NB4 (cell line): ENCODE measurements around the gene MUC6.

Source experiments
- CTCF ChIP-seq: IDR thresholded peaks from one replicate; pipeline ENCODE4 v1.5.1; 2012; ENCODE audit warnings: low read depth, low read length
- MYC ChIP-seq: IDR thresholded peaks from 2 replicates; pipeline ENCODE4 v1.6.1; 2011; ENCODE audit warnings: low read depth, low read length
- POLR2A ChIP-seq: IDR thresholded peaks from 2 replicates; pipeline ENCODE4 v1.6.1; 2011; ENCODE audit warnings: mild to moderate bottlenecking; ENCODE audit not compliant: insufficient read length; ENCODE audit errors: extremely low read depth
- TF ChIP-seq, protein P1 (sequence below): IDR thresholded peaks from 2 replicates; pipeline ENCODE4 v1.6.1; 2011; ENCODE audit warnings: low read depth, low read length

DNA sequence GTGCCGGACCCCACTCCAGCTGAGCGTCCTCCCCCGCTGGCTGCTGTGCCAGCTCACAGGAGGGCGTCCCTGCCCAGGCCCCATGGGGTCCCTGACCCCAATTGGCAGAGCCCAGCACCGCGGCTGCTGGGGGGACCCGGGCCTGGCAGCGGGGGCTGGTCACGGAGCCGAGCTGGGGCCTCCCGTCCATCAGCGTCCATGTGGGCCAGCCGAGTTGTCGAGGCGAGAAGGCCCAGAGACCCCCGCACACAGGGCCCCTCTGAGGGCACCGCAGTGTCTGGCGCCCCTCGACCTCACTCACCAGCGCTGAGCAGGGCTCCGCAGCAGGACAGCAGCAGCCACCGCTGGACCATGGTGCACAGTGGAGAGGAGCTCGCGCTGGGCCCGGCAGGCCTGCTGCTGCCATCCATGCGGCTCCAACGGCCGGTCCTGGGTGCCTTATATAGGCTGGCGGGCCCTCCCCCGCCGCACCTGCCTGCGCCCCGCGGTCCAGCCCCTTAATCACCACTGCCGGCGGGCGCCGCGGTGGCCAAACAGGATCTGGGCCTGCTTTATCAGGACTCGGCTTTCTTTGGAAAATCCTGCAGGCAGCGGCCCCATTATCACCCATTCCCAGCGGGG is at the start of gene MUC6:
- TF ChIP-seq POLR2A = no peak
- TF ChIP-seq MYC = no peak
- TF ChIP-seq CTCF = no peak
- TF ChIP-seq, protein P1, sequence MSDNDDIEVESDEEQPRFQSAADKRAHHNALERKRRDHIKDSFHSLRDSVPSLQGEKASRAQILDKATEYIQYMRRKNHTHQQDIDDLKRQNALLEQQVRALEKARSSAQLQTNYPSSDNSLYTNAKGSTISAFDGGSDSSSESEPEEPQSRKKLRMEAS = no peak
